DND-41 (cell line): ENCODE data around the gene ZNF343.

Source experiments
- ATAC-seq: fragments of 200-7000 bp; cut with Tn5 transposase; 3 replicates; pipeline ENCODE4 v1.9.1; 2021; ENCODE audit warnings: low read depth; ENCODE audit not compliant: insufficient read depth
- DNase-seq: peaks from one replicate; pipeline ENCODE4 v3.0.0-alpha.2; 2020
- H2AFZ ChIP-seq: 2 replicates; pipeline ENCODE4 v1.6.0; 2012; ENCODE audit warnings: low read depth, low read length
- H3K27ac ChIP-seq: 2 replicates; pipeline ENCODE4 v1.5.1; 2012; ENCODE audit warnings: low read length, inconsistent platforms
- H3K27me3 ChIP-seq: fragments of 200-600 bp; sonication (generic); 2 replicates; pipeline ENCODE4 v1.6.0; 2012; ENCODE audit warnings: low read length, mild to moderate bottlenecking, inconsistent platforms; ENCODE audit not compliant: insufficient read depth, poor library complexity
- H3K36me3 ChIP-seq: 2 replicates; pipeline ENCODE4 v1.5.1; 2012; ENCODE audit warnings: low read length, inconsistent platforms; ENCODE audit not compliant: insufficient read depth
- H3K4me1 ChIP-seq: 2 replicates; pipeline ENCODE4 v1.5.1; 2012; ENCODE audit warnings: mild to moderate bottlenecking, low read length; ENCODE audit not compliant: insufficient read depth
- H3K4me2 ChIP-seq: 2 replicates; pipeline ENCODE4 v1.6.0; 2012; ENCODE audit warnings: mild to moderate bottlenecking, moderate library complexity, low read length, inconsistent platforms; ENCODE audit not compliant: insufficient read depth
- H3K4me3 ChIP-seq, 2 experiments: fragments of 200-600 bp in 1 of 2; shearing (Covaris generic) in 1 of 2; 2 replicates each; pipeline ENCODE4 v1.5.1; 2012 to 2016; ENCODE audit warnings: inconsistent platforms in 2 of 2, low read length in 2 of 2, mild to moderate bottlenecking in 2 of 2, low read depth in 1 of 2, moderate library complexity in 1 of 2
- H3K79me2 ChIP-seq: 2 replicates; pipeline ENCODE4 v1.6.0; 2012; ENCODE audit warnings: low read length, inconsistent platforms; ENCODE audit not compliant: insufficient read depth
- H3K9ac ChIP-seq: 2 replicates; pipeline ENCODE4 v1.6.0; 2012; ENCODE audit warnings: low read depth, mild to moderate bottlenecking, inconsistent platforms, low read length, moderate library complexity
- H3K9me3 ChIP-seq: 2 replicates; pipeline ENCODE4 v1.5.1; 2012; ENCODE audit warnings: low read length, moderate library complexity, mild to moderate bottlenecking, inconsistent platforms; ENCODE audit not compliant: insufficient read depth, severe bottlenecking
- H4K20me1 ChIP-seq: 2 replicates; pipeline ENCODE4 v1.6.0; 2012; ENCODE audit warnings: low read length; ENCODE audit not compliant: insufficient read depth
- CTCF ChIP-seq: IDR thresholded peaks from 2 replicates; pipeline ENCODE4 v1.5.1; 2012; ENCODE audit warnings: borderline replicate concordance, low read length, moderate library complexity, mild to moderate bottlenecking; ENCODE audit not compliant: poor library complexity, severe bottlenecking; ENCODE audit errors: extremely low read depth
- EZH2 ChIP-seq: IDR thresholded peaks from 3 replicates; pipeline ENCODE4 v1.6.1; 2012; ENCODE audit warnings: borderline replicate concordance, low read depth, mild to moderate bottlenecking, moderate library complexity, low read length, inconsistent platforms; ENCODE audit not compliant: severe bottlenecking

The ZNF343 gene

GRCh38 chr20:2485661-2486060 lies 23.1 kb downstream of the ZNF343 start:
- TF ChIP-seq CTCF (no peak), EZH2 (no peak)
- ATAC-seq = no peak
- H3K4me3 ChIP-seq = no peak overlapping the region
- H3K27me3 ChIP-seq = no peaks in the 10 kb centered on the region
- H3K79me2 ChIP-seq = no peaks in the 10 kb centered on the region
- no peaks in the 10 kb centered on the region for H3K9me3 ChIP-seq
- DNase-seq = no peak
- no peak overlapping the region for H2AFZ ChIP-seq
- peaks cover 78% of the 10 kb centered on the region for H3K36me3 ChIP-seq
- no peak overlapping the region for H3K4me2 ChIP-seq
- H3K27ac ChIP-seq = no peak overlapping the region
- H3K9ac ChIP-seq = no peak overlapping the region
- H4K20me1 ChIP-seq = no peaks in the 10 kb centered on the region
- H3K4me1 ChIP-seq = no peaks in the 10 kb centered on the region

- TF ChIP-seq EZH2 (no peak), CTCF (no peak)
- H3K36me3 ChIP-seq = peaks cover 74% of the 10 kb centered on the region
These were observed 23.6 kb downstream of the ZNF343 start for GRCh38 chr20:2485080-2485479.

GRCh38 chr20:2483504-2483903 lies 25.2 kb downstream of the ZNF343 start:
- Histone ChIP-seq H3K4me2 (no peak overlapping the region), H3K9ac (no peak overlapping the region), H2AFZ (no peak overlapping the region), H3K36me3 (peaks cover 62% of the 10 kb centered on the region), H3K9me3 (no peaks in the 10 kb centered on the region), H4K20me1 (no peaks in the 10 kb centered on the region), H3K4me3 (no peak overlapping the region), H3K4me1 (no peaks in the 10 kb centered on the region), H3K79me2 (no peaks in the 10 kb centered on the region), H3K27me3 (no peaks in the 10 kb centered on the region), H3K27ac (no peak overlapping the region)
- DNase-seq = no peak
- ATAC-seq = no peak
- TF ChIP-seq CTCF = no peak
- no peak for TF ChIP-seq EZH2

More at GRCh38 chr20:2485080-2485479, 23.6 kb downstream of the ZNF343 start:
- H3K9ac ChIP-seq = no peak overlapping the region
- no peaks in the 10 kb centered on the region for H4K20me1 ChIP-seq
- ATAC-seq (no peak), DNase-seq (no peak)
- H2AFZ ChIP-seq = no peak overlapping the region
- no peak overlapping the region for H3K4me3 ChIP-seq
- H3K4me2 ChIP-seq = no peak overlapping the region
- no peaks in the 10 kb centered on the region for H3K27me3 ChIP-seq
- no peaks in the 10 kb centered on the region for H3K9me3 ChIP-seq
- no peaks in the 10 kb centered on the region for H3K4me1 ChIP-seq
- H3K79me2 ChIP-seq = no peaks in the 10 kb centered on the region
- H3K27ac ChIP-seq = no peak overlapping the region

- H3K4me1 ChIP-seq = no peaks in the 10 kb centered on the region
- no peaks in the 10 kb centered on the region for H4K20me1 ChIP-seq
- peaks cover 33% of the 10 kb centered on the region for H3K36me3 ChIP-seq
- H3K27me3 ChIP-seq = no peaks in the 10 kb centered on the region
- no peak overlapping the region for H3K9ac ChIP-seq
- no peaks in the 10 kb centered on the region for H3K79me2 ChIP-seq
- no peak overlapping the region for H3K4me3 ChIP-seq
- no peak for ATAC-seq
- DNase-seq = no peak
- no peak for TF ChIP-seq CTCF
- no peak for TF ChIP-seq EZH2
- no peaks in the 10 kb centered on the region for H3K9me3 ChIP-seq
- no peak overlapping the region for H2AFZ ChIP-seq
- no peak overlapping the region for H3K4me2 ChIP-seq
- H3K27ac ChIP-seq = no peak overlapping the region
These were observed 28.3 kb downstream of the ZNF343 start for GRCh38 chr20:2480381-2480780.
